Body of pancreas (tissue), 4 donors: ENCODE measurements around the gene GRK3.

Experiments used
- CTCF ChIP-seq, 7 experiments: fragments of 450-650 bp in 4 of 7; fragments of 200-600 bp in 3 of 7; sonication (generic) in 3 of 7; IDR thresholded peaks; one replicate each; pipeline ENCODE4 v1.5.1; 2016 to 2019; ENCODE audit warnings: antibody characterized with exemption in 7 of 7
- POLR2A ChIP-seq, 3 donors: fragments of 450-650 bp; IDR thresholded peaks; one replicate each; pipeline ENCODE4 v1.6.1; 2016; ENCODE audit warnings: antibody characterized with exemption in 3 of 3, mild to moderate bottlenecking in 2 of 3

GRCh38 chr22:25554238-25554671, 10.2 kb upstream of the GRK3 start:
- TF ChIP-seq CTCF (IDR thresholded peaks at IDR 0.05) (no peak), POLR2A (IDR thresholded peaks at IDR 0.05) (no peak)
